PFSK-1 (cell line): ENCODE results near the gene SCRG1.

Source experiments
- FOXP2 ChIP-seq: optimal IDR thresholded peaks from 2 replicates; pipeline ENCODE3; 2011; ENCODE audit warnings: borderline replicate concordance, control low read depth, inconsistent platforms; ENCODE audit not compliant: insufficient read depth; ENCODE audit errors: extremely low read length, extremely low read depth
- POLR2AphosphoS5 ChIP-seq: IDR thresholded peaks from 2 replicates; pipeline ENCODE4 v1.6.1; 2012; ENCODE audit warnings: low read depth, mild to moderate bottlenecking, control low read depth, low read length, moderate library complexity
- REST ChIP-seq, 2 experiments: IDR thresholded peaks; 2 replicates each; pipeline versions ENCODE4 v1.6.1 to v1.8.0; 2011 to 2012; ENCODE audit warnings: low read depth in 2 of 2, low read length in 2 of 2, control low read depth in 1 of 2, inconsistent platforms in 1 of 2, mild to moderate bottlenecking in 1 of 2, moderate library complexity in 1 of 2; ENCODE audit not compliant: insufficient read depth in 1 of 2
- SIN3A ChIP-seq: IDR thresholded peaks from 2 replicates; pipeline ENCODE4 v1.6.1; 2012; ENCODE audit warnings: mild to moderate bottlenecking, low read length, moderate library complexity, borderline replicate concordance; ENCODE audit not compliant: insufficient read depth
- TAF1 ChIP-seq: IDR thresholded peaks from 2 replicates; pipeline ENCODE4 v1.6.1; 2012; ENCODE audit warnings: low read length, control low read depth, borderline replicate concordance; ENCODE audit not compliant: insufficient read depth

DNA sequence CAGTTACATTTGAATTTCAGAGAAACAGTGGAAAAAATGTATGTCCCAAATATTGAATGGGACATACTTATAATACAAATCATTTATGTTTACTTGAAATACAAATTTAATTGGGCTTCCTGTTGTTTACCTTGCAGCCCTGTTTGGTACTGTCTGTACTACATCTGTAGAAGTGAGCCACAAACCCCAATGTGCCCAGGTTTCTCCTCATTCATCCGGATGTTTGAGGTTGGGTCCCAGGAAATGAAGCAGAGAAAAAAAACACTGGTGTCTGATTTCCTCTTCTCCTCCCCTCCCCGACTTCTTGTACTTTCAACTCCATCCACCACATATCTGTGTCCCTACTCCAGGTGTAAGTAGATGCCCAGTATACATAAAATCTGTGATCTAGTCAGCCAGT, 27.1 kb upstream of the SCRG1 start:
- no peak for TF ChIP-seq TAF1
- TF ChIP-seq FOXP2 = no peak
- TF ChIP-seq POLR2AphosphoS5 = no peak
- TF ChIP-seq REST (IDR thresholded peaks at IDR 0.05; ENCODE audit: insufficient read depth in 1 of 2, low read depth in 2 of 2, low read length in 2 of 2) = no peak
- TF ChIP-seq SIN3A = no peak
